K562 (cell line): ENCODE data around the gene FLT1. TPM values are rescaled to one million over a fixed set of nuclear protein-coding genes. Genes with fewer than 3 reads are reported as not detected.

Experiments
- ATAC-seq: fragments of 200-7000 bp; cut with Tn5 transposase; 3 replicates; pipeline ENCODE4 v1.9.1; 2020; ENCODE audit warnings: moderate library complexity
- BruUV-seq: library from RNA; stranded (reverse); fragments of 400-500 nt; replicated peaks from 2 replicates; lab custom pipeline; 2021; lab: Mats Ljungman, UMichigan
- CTCF ChIA-PET: fragments of 300-600 bp; formaldehyde crosslinking; extraction: SDS; loops from one replicate; lab custom pipeline; 2021; ENCODE audit warnings: low intra/inter-chr PET ratio; lab: Yijun Ruan, JAX
- POLR2A ChIA-PET: fragments of 300-600, 350-650 bp; sonication (Branson Sonifier 250); formaldehyde crosslinking; extraction: SDS; loops from one replicate; lab custom pipeline; 2021; ENCODE audit warnings: antibody characterized with exemption, inconsistent platforms; lab: Yijun Ruan, JAX
- DNase-seq, 4 experiments: peaks; one replicate each; pipeline versions ENCODE4 v3.0.0 to v3.0.0-alpha.2; 2011 to 2018; ENCODE audit warnings: low spot score in 3 of 4, mixed read lengths in 3 of 4; ENCODE audit errors: extremely low read depth in 1 of 4
- FAIRE-seq: peaks from 2 replicates; lab custom pipeline; 2011; peaks lifted over from hg19 to GRCh38; lab: Jason Lieb, UNC
- H2AFZ ChIP-seq: 2 replicates; pipeline ENCODE4 v1.6.0; 2011; ENCODE audit warnings: low read depth, low read length, control low read depth, inconsistent platforms
- H3K27ac ChIP-seq: fragments of 200-600 bp; 3 replicates; pipeline ENCODE4 v1.8.0; 2011; ENCODE audit warnings: low read depth, mild to moderate bottlenecking, control low read depth, inconsistent platforms, low read length, moderate library complexity, mixed read lengths; ENCODE audit errors: extremely low read depth
- H3K27me3 ChIP-seq, 2 experiments: fragments of 300-600 bp in 1 of 2; 2 replicates in 1 of 2; 3 replicates in 1 of 2; pipeline versions ENCODE4 v1.6.0 to v1.8.0; 2011; ENCODE audit warnings: inconsistent platforms in 2 of 2, low read length in 2 of 2, mild to moderate bottlenecking in 1 of 2, mixed read lengths in 1 of 2, moderate library complexity in 1 of 2; ENCODE audit not compliant: control insufficient read depth in 2 of 2, insufficient read depth in 2 of 2
- H3K36me3 ChIP-seq: fragments of 300-600 bp; 3 replicates; pipeline ENCODE4 v1.8.0; 2011; ENCODE audit warnings: mild to moderate bottlenecking, low read length, inconsistent platforms; ENCODE audit not compliant: control insufficient read depth, insufficient read depth
- H3K4me1 ChIP-seq, 2 experiments: fragments of 200-600 bp in 1 of 2; replicated peaks in 1 of 2; 2 replicates in 1 of 2; 3 replicates in 1 of 2; pipeline versions ENCODE4 v1.5.1 to v1.8.0; 2011; ENCODE audit warnings: inconsistent platforms in 2 of 2, low read length in 2 of 2, mild to moderate bottlenecking in 1 of 2, mixed read lengths in 1 of 2, moderate library complexity in 1 of 2; ENCODE audit not compliant: control insufficient read depth in 2 of 2, insufficient read depth in 2 of 2
- H3K4me2 ChIP-seq: 2 replicates; pipeline ENCODE4 v1.6.1; 2011; ENCODE audit warnings: low read length, control low read depth, inconsistent platforms, mixed read lengths; ENCODE audit not compliant: insufficient read depth
- H3K4me3 ChIP-seq: fragments of 200-600 bp; sonication (generic), shearing (Covaris generic); 2 replicates; pipeline ENCODE4 v1.5.1; 2016; ENCODE audit warnings: control low read depth, inconsistent platforms
- H3K79me2 ChIP-seq: fragments of 200-600 bp; 3 replicates; pipeline ENCODE4 v1.8.0; 2011; ENCODE audit warnings: low read length, inconsistent platforms; ENCODE audit not compliant: control insufficient read depth, insufficient read depth
- H3K9ac ChIP-seq, 2 experiments: 2 replicates each; pipeline versions ENCODE4 v1.6.0 to v1.6.1; 2011; ENCODE audit warnings: low read depth in 2 of 2, low read length in 2 of 2, control low read depth in 1 of 2, inconsistent platforms in 1 of 2, mild to moderate bottlenecking in 1 of 2, mixed read lengths in 1 of 2; ENCODE audit not compliant: insufficient read depth in 1 of 2
- H3K9me1 ChIP-seq: one replicate; pipeline ENCODE4 v1.6.0; 2011; ENCODE audit warnings: inconsistent platforms, mild to moderate bottlenecking, low read length, moderate library complexity; ENCODE audit not compliant: control insufficient read depth, insufficient read depth
- H3K9me3 ChIP-seq: replicated peaks from 2 replicates; pipeline ENCODE4 v1.5.1; 2011; ENCODE audit warnings: low read depth, low read length, inconsistent platforms; ENCODE audit not compliant: control insufficient read depth, insufficient read depth
- H4K20me1 ChIP-seq: replicated peaks from 2 replicates; pipeline ENCODE4 v1.6.1; 2011; ENCODE audit warnings: low read length, inconsistent platforms, mixed read lengths; ENCODE audit not compliant: control insufficient read depth, insufficient read depth
- CTCF ChIP-seq, 3 experiments: IDR thresholded peaks in 2 of 3; conservative IDR thresholded peaks in 1 of 3; 2 replicates each; pipeline ENCODE4 v1.5.1; 2011 to 2012; ENCODE audit warnings: low read length in 3 of 3, mild to moderate bottlenecking in 3 of 3, control low read depth in 2 of 3, improper control_type of control experiment in 1 of 3, inconsistent platforms in 1 of 3, low read depth in 1 of 3, mixed read lengths in 1 of 3, moderate library complexity in 1 of 3; ENCODE audit not compliant: insufficient read depth in 2 of 3
- MGA ChIP-seq: fragments of 450-650 bp; IDR thresholded peaks from 2 replicates; pipeline ENCODE4 v1.6.1; 2016; ENCODE audit warnings: mild to moderate bottlenecking, moderate library complexity
- NR2C2 ChIP-seq, 2 experiments: fragments of 200-800 bp in 1 of 2; sonication (Bioruptor generic) in 1 of 2; sonication (generic) in 1 of 2; formaldehyde crosslinking in 1 of 2; IDR thresholded peaks; 2 replicates each; pipeline versions ENCODE4 v1.6.1 to v1.8.0; 2016 to 2022; ENCODE audit warnings: mild to moderate bottlenecking in 1 of 2, missing compliant biosample characterization in 1 of 2, missing genetic modification characterization in 1 of 2, missing genetic modification reagents in 1 of 2
- TAF9B ChIP-seq: fragments of 450-650 bp; IDR thresholded peaks from 2 replicates; pipeline ENCODE4 v1.6.1; 2018; ENCODE audit warnings: mild to moderate bottlenecking; ENCODE audit not compliant: partially characterized antibody
- ZNF3 ChIP-seq: fragments of 250-450 bp; sonication (Bioruptor Pico); IDR thresholded peaks from 2 replicates; pipeline ENCODE4 v1.5.0; 2021; ENCODE audit warnings: mild to moderate bottlenecking, moderate library complexity
- WGBS: fragments of 100-300 bp; shearing (Covaris generic); methylation state at CpG from one replicate; pipeline ENCODE4 v1.1.6; 2016; ENCODE audit warnings: low coverage, mixed read lengths; ENCODE audit not compliant: insufficient coverage; ENCODE audit errors: missing lambda C conversion rate; 5-methylcytosine and 5-hydroxymethylcytosine counted together
- in situ Hi-C: fragments of 300-500 bp; cut with MboI; formaldehyde crosslinking; loops from 4 replicates; pipeline ENCODE4 v1.15.0; 2018; ENCODE audit warnings: inconsistent platforms, mixed read lengths
- intact Hi-C: fragments of 100-400 bp; cut with micrococcal nuclease; formaldehyde crosslinking; loops from 2 replicates; pipeline ENCODE4 v1.14.2; 2022
- polyA plus RNA-seq, 8 experiments: library from polyadenylated mRNA; depleted of rRNA in 4 of 8; stranded (reverse) in 5 of 8; unstranded in 3 of 8; fragments of >200 nt; fragmentation: Nextera tagmentation in 2 of 8; fragmentation: Illumina TruSeq in 1 of 8; extraction: Ambion mirVana in 2 of 8; extraction: Trizol in 1 of 8; gene quantifications; 2 replicates each; pipeline versions ENCODE4 v1.2.1 to v1.2.3, GENCODE V29; 2011 to 2014; ENCODE audit warnings: inconsistent platforms in 1 of 8, missing spikeins in 1 of 8
- total RNA-seq, 7 experiments: library from RNA; depleted of rRNA in 6 of 7; stranded (reverse); fragments of >200 nt in 6 of 7; fragmentation: Illumina TruSeq in 2 of 7; extraction: Trizol in 2 of 7; gene quantifications; 2 replicates each; pipeline versions ENCODE4 v1.2.1 to v1.2.3, GENCODE V29; 2011 to 2021; ENCODE audit warnings: low replicate concordance in 1 of 7

Gene FLT1
- total and polyA plus RNA-seq, 9 of the 15 experiments (the other 6 are each of a cell fraction or from before 2014, with no cell fraction given), result 0.01 to 2.0 (median 0.22) TPM

GRCh38 chr13:28528848-28529247, 33.9 kb upstream of the FLT1 start (continued):
- TF ChIP-seq NR2C2 (CRISPR knock-in tag; IDR thresholded peaks at IDR 0.05) (no peak), NR2C2 (tag; IDR thresholded peaks at IDR 0.05) (peak; percentile 65; the same call in 1 of the 2 replicates), CTCF (IDR thresholded peaks at IDR 0.05 in 2 of 3, conservative IDR thresholded peaks at IDR 0.05 in 1 of 3; ENCODE audit: insufficient read depth in 2 of 3, low read depth in 1 of 3, low read length in 3 of 3) (peak in 1 of 3 experiments; percentile 19; a peak in 2 of 6 replicates), TAF9B (no peak)

- intact Hi-C loops (loop anchor here (10.0 kb wide), 1 partner anchor 204 kb away; no protein-coding TSS in a partner anchor), in situ Hi-C loops (no loop called here)
- peaks cover 4 to 21% of the 10 kb centered on the region in 2 experiments; a peak in 4 of 5 replicates for H3K4me1 ChIP-seq
- H4K20me1 ChIP-seq, result no peaks in the 10 kb centered on the region
- no peaks in the 10 kb centered on the region for H3K36me3 ChIP-seq
- POLR2A ChIA-PET, result interaction anchor here (1.2 kb wide), 1 partner anchor 11 kb away, joined by 3 read pairs; no protein-coding TSS in a partner anchor
- H3K27me3 ChIP-seq, result peaks cover 0 to 4% of the 10 kb centered on the region in 2 experiments; a peak in 1 of 5 replicates
- H3K27ac ChIP-seq, result no peak overlapping the region
- no peak overlapping the region for H3K4me3 ChIP-seq
- no TSS peak for BruUV-seq
- DNase-seq, result peak in 1 of 4 experiments; percentile 23
- CTCF ChIA-PET, result no interaction called here
- WGBS, result 0% methylated on average over 3 of the region's 3 CpGs
- H3K9me3 ChIP-seq, result no peaks in the 10 kb centered on the region
- H3K9me1 ChIP-seq, result no peaks in the 10 kb centered on the region
- ATAC-seq, result no peak
- H3K79me2 ChIP-seq, result no peaks in the 10 kb centered on the region
- FAIRE-seq, result peak; percentile 73
- no peak overlapping the region for H2AFZ ChIP-seq
- no peak overlapping the region for H3K9ac ChIP-seq
- H3K4me2 ChIP-seq, result no peak overlapping the region
- TF ChIP-seq ZNF3 (CRISPR knock-in tag) (no peak), MGA (no peak)
These were observed 33.5 kb upstream of the FLT1 start for GRCh38 chr13:28528388-28528787.
